Measurements from ENCODE around the gene SESTD1. TPM values are rescaled to one million over a fixed set of nuclear protein-coding genes. Genes with fewer than 3 reads are reported as not detected.

SESTD1 gene
- total and polyA plus RNA-seq, 2 donors (not counting 1 experiment from before 2014, with no cell fraction given) = 16.8 to 51.9 TPM

DNA sequence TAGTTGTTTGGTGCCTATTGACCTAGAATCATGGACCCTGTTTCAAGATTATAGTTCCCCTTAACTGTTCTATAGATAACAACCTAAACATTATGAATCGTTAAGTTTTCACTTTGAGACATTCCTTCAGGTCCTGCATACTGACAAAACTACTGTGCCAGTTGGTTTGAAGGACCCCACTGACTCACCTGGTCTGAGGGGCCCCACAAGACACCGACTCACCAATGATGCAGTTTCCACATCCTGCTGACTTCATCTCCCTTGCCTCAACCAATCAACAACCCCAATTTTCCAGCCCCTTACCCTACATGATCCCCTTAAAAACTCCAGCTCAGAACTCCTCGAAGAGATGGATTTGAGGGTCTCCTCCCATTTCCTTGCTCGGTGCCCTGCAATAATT, 125.1 kb downstream of the SESTD1 start:
- Histone ChIP-seq H3K79me2 (ENCODE audit: control insufficient read depth, insufficient read depth, low read length) (no peaks in the 10 kb centered on the region), H2AFZ (ENCODE audit: low read length) (no peak overlapping the region), H3K4me3 (replicated peaks in 1 of 4; ENCODE audit: control extremely low read depth in 1 of 4, insufficient read depth in 1 of 4, low read depth in 3 of 4, low read length in 4 of 4) (no peak overlapping the region), H4K20me1 (ENCODE audit: control insufficient read depth, extremely low read depth, insufficient read depth, low read length) (no peaks in the 10 kb centered on the region), H3K9ac (ENCODE audit: insufficient read depth, low read length) (no peak overlapping the region), H3K4me1 (ENCODE audit: control insufficient read depth, extremely low read depth, insufficient read depth, low read length) (no peaks in the 10 kb centered on the region), H3K4me2 (ENCODE audit: extremely low read depth, insufficient read depth, low read length) (no peak overlapping the region), H3K27me3 (ENCODE audit: control insufficient read depth, insufficient read depth, low read length) (no peaks in the 10 kb centered on the region), H3K36me3 (ENCODE audit: control insufficient read depth, insufficient read depth, low read length) (peaks cover 5% of the 10 kb centered on the region), H3K9me3 (ENCODE audit: control insufficient read depth, insufficient read depth, low read depth, low read length) (no peaks in the 10 kb centered on the region), H3K27ac (ENCODE audit: insufficient read depth, low read length) (no peak overlapping the region)
- DNase-seq (ENCODE audit: low read depth in 2 of 2) = peak in 1 of 2 donors; percentile 1
- TF ChIP-seq, protein P1, sequence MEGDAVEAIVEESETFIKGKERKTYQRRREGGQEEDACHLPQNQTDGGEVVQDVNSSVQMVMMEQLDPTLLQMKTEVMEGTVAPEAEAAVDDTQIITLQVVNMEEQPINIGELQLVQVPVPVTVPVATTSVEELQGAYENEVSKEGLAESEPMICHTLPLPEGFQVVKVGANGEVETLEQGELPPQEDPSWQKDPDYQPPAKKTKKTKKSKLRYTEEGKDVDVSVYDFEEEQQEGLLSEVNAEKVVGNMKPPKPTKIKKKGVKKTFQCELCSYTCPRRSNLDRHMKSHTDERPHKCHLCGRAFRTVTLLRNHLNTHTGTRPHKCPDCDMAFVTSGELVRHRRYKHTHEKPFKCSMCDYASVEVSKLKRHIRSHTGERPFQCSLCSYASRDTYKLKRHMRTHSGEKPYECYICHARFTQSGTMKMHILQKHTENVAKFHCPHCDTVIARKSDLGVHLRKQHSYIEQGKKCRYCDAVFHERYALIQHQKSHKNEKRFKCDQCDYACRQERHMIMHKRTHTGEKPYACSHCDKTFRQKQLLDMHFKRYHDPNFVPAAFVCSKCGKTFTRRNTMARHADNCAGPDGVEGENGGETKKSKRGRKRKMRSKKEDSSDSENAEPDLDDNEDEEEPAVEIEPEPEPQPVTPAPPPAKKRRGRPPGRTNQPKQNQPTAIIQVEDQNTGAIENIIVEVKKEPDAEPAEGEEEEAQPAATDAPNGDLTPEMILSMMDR (conservative IDR thresholded peaks at IDR 0.05 in 1 of 2, IDR thresholded peaks at IDR 0.05 in 1 of 2; ENCODE audit: low read depth in 1 of 2, low read length in 2 of 2) = no peak
- no peak for TF ChIP-seq EZH2 (IDR thresholded peaks at IDR 0.05; ENCODE audit: low read length, missing control alignments)

DNA sequence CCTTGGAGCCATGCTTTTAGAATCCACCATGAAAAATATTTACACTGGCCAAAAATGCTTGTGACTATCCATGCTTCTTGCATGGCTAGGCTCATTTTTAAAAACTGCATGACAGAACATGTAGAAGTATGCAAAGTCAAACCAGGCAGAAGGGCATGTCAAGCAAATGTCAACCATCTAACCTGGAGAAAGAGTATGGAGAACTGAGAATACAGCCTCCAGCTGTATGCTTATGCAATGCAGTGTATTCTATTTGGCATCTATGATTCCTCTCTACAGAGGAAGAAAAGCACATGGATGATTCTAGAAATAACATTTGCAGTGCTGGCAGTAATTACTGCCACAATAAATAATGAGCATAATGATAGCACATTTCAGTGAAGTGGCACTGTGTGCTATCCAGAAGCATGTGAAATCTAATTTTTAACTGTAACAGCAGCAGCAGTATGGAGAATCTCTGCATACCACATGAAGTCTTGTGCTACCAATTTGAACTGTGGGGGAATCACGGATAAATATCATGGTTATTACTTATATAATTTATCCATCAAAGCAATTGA, 127.4 kb downstream of the SESTD1 start:
- H2AFZ ChIP-seq (ENCODE audit: low read length) = no peak overlapping the region
- DNase-seq (ENCODE audit: low read depth in 2 of 2) = no peak

DNA sequence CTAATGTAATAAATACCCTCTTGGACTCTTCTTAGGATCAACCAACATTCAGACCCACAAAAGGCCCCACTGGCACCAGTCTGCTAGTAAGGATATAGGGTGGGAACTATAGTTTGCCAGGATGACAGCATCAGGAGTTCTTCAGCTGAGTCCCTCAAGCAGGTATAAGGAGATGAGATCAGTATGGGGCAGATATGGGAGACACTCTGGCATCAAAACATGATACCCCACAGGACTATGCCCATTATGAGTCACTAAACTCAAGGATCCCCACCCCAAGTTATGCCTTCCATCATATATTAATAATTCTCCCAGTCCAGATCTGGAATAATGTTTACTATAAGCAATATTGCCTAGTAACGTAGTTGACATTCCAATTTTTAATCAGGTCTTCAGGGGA, 131.6 kb downstream of the SESTD1 start:
- no peak for DNase-seq (ENCODE audit: low read depth in 2 of 2)
- no peaks in the 10 kb centered on the region for H3K27me3 ChIP-seq (ENCODE audit: control insufficient read depth, insufficient read depth, low read length)
- no peak overlapping the region for H2AFZ ChIP-seq (ENCODE audit: low read length)
- no peak for TF ChIP-seq EZH2 (IDR thresholded peaks at IDR 0.05; ENCODE audit: low read length, missing control alignments)
- TF ChIP-seq, protein P1 (conservative IDR thresholded peaks at IDR 0.05 in 1 of 2, IDR thresholded peaks at IDR 0.05 in 1 of 2; ENCODE audit: low read depth in 1 of 2, low read length in 2 of 2) = no peak
- H4K20me1 ChIP-seq (ENCODE audit: control insufficient read depth, extremely low read depth, insufficient read depth, low read length) = no peaks in the 10 kb centered on the region
- no peaks in the 10 kb centered on the region for H3K79me2 ChIP-seq (ENCODE audit: control insufficient read depth, insufficient read depth, low read length)
- no peaks in the 10 kb centered on the region for H3K4me1 ChIP-seq (ENCODE audit: control insufficient read depth, extremely low read depth, insufficient read depth, low read length)
- H3K4me3 ChIP-seq (replicated peaks in 1 of 4; ENCODE audit: control extremely low read depth in 1 of 4, insufficient read depth in 1 of 4, low read depth in 3 of 4, low read length in 4 of 4) = no peak overlapping the region
- H3K9me3 ChIP-seq (ENCODE audit: control insufficient read depth, insufficient read depth, low read depth, low read length) = no peaks in the 10 kb centered on the region
- H3K36me3 ChIP-seq (ENCODE audit: control insufficient read depth, insufficient read depth, low read length) = no peaks in the 10 kb centered on the region
- no peak overlapping the region for H3K27ac ChIP-seq (ENCODE audit: insufficient read depth, low read length)
- no peak overlapping the region for H3K4me2 ChIP-seq (ENCODE audit: extremely low read depth, insufficient read depth, low read length)
- H3K9ac ChIP-seq (ENCODE audit: insufficient read depth, low read length) = no peak overlapping the region

More for the DNA sequence above, 127.4 kb downstream of the SESTD1 start:
- H3K4me1 ChIP-seq (ENCODE audit: control insufficient read depth, extremely low read depth, insufficient read depth, low read length) = no peaks in the 10 kb centered on the region
- no peak overlapping the region for H3K4me3 ChIP-seq (replicated peaks in 1 of 4; ENCODE audit: control extremely low read depth in 1 of 4, insufficient read depth in 1 of 4, low read depth in 3 of 4, low read length in 4 of 4)
- H3K27me3 ChIP-seq (ENCODE audit: control insufficient read depth, insufficient read depth, low read length) = no peaks in the 10 kb centered on the region
- H4K20me1 ChIP-seq (ENCODE audit: control insufficient read depth, extremely low read depth, insufficient read depth, low read length) = no peaks in the 10 kb centered on the region
- H3K9me3 ChIP-seq (ENCODE audit: control insufficient read depth, insufficient read depth, low read depth, low read length) = no peaks in the 10 kb centered on the region
- H3K9ac ChIP-seq (ENCODE audit: insufficient read depth, low read length) = no peak overlapping the region
- no peaks in the 10 kb centered on the region for H3K79me2 ChIP-seq (ENCODE audit: control insufficient read depth, insufficient read depth, low read length)
- H3K27ac ChIP-seq (ENCODE audit: insufficient read depth, low read length) = no peak overlapping the region
- no peak overlapping the region for H3K4me2 ChIP-seq (ENCODE audit: extremely low read depth, insufficient read depth, low read length)
- H3K36me3 ChIP-seq (ENCODE audit: control insufficient read depth, insufficient read depth, low read length) = peaks cover 4% of the 10 kb centered on the region
- TF ChIP-seq, protein P1 (conservative IDR thresholded peaks at IDR 0.05 in 1 of 2, IDR thresholded peaks at IDR 0.05 in 1 of 2; ENCODE audit: low read depth in 1 of 2, low read length in 2 of 2) = no peak
- TF ChIP-seq EZH2 (IDR thresholded peaks at IDR 0.05; ENCODE audit: low read length, missing control alignments) = no peak

Measured in fibroblast of lung (primary cell).